NCI-H748 treated with DMSO at 0.1 percent for 48 hours (cell line): ENCODE results near the gene EIF4A3.

ENCODE experiments used
- DNase-seq: peaks from one replicate; lab custom pipeline; 2025; lab: John Stamatoyannopoulos, UW

Gene EIF4A3

GRCh38 chr17:80147035-80147822, at the start of gene EIF4A3:
Gene EIF4A3 (minus strand): TSS chr17:80147128. CDS start chr17:80146961, 167 bp downstream.
- DNase-seq: peak; percentile 84

- no peak for DNase-seq
Observed at GRCh38 chr17:80196652-80197051, 49.7 kb upstream of the EIF4A3 start.

GRCh38 chr17:80195671-80196529, 49.0 kb upstream of the EIF4A3 start:
- no peak for DNase-seq

GRCh38 chr17:80195141-80195540, 48.2 kb upstream of the EIF4A3 start:
- DNase-seq: no peak

- no peak for DNase-seq
Observed at GRCh38 chr17:80191865-80192661, 45.1 kb upstream of the EIF4A3 start.

GRCh38 chr17:80191192-80191591, 44.3 kb upstream of the EIF4A3 start:
- no peak for DNase-seq

- DNase-seq: no peak
Observed at GRCh38 chr17:80190716-80191115, 43.8 kb upstream of the EIF4A3 start.

GRCh38 chr17:80189611-80190010, 42.7 kb upstream of the EIF4A3 start:
- no peak for DNase-seq

GRCh38 chr17:80187515-80187941, 40.6 kb upstream of the EIF4A3 start:
- DNase-seq: no peak

GRCh38 chr17:80187090-80187489, 40.2 kb upstream of the EIF4A3 start:
- DNase-seq: no peak

GRCh38 chr17:80185968-80186367, 39.0 kb upstream of the EIF4A3 start:
- DNase-seq: no peak

- no peak for DNase-seq
Observed at GRCh38 chr17:80184423-80184714, 37.4 kb upstream of the EIF4A3 start.

- DNase-seq: no peak
Observed at GRCh38 chr17:80183581-80184422, 36.9 kb upstream of the EIF4A3 start.

GRCh38 chr17:80182845-80183223, 35.9 kb upstream of the EIF4A3 start:
- DNase-seq: no peak

- DNase-seq: no peak
Observed at GRCh38 chr17:80182118-80182844, 35.4 kb upstream of the EIF4A3 start.

GRCh38 chr17:80181431-80181830, 34.5 kb upstream of the EIF4A3 start:
- DNase-seq: no peak

- no peak for DNase-seq
Observed at GRCh38 chr17:80180192-80180591, 33.3 kb upstream of the EIF4A3 start.

- DNase-seq: no peak
Observed at GRCh38 chr17:80177986-80178595, 31.2 kb upstream of the EIF4A3 start.

GRCh38 chr17:80176757-80177156, 29.8 kb upstream of the EIF4A3 start:
- DNase-seq: no peak

GRCh38 chr17:80173916-80174315, 27.0 kb upstream of the EIF4A3 start:
- DNase-seq: no peak
